H9 (cell line): Measurements from ENCODE around the gene SLC7A14. TPM values are rescaled to one million over a fixed set of nuclear protein-coding genes. Genes with fewer than 3 reads are reported as not detected.
A peak's percentile ranks its signal among the peaks of the same experiment; 100 is the strongest.

Experiments
- DNase-seq: peaks from one replicate; pipeline ENCODE4 v3.0.0-alpha.2; 2017
- H2AFZ ChIP-seq: one replicate; pipeline ENCODE4 v1.6.1; 2013; ENCODE audit warnings: mild to moderate bottlenecking, low read length, control low read depth, moderate library complexity
- H2AK5ac ChIP-seq: 2 replicates; pipeline ENCODE4 v1.6.1; 2013; ENCODE audit warnings: low read length, control low read depth, mixed read lengths; ENCODE audit not compliant: insufficient read length
- H2BK120ac ChIP-seq: one replicate; pipeline ENCODE4 v1.6.1; 2013; ENCODE audit warnings: low read depth, mild to moderate bottlenecking, low read length, control low read depth, inconsistent platforms; ENCODE audit not compliant: poor library complexity, severe bottlenecking
- H2BK12ac ChIP-seq: 2 replicates; pipeline ENCODE4 v1.6.1; 2013; ENCODE audit warnings: low read length, control low read depth, mixed read lengths, low read depth; ENCODE audit not compliant: insufficient read length
- H2BK15ac ChIP-seq: 2 replicates; pipeline ENCODE4 v1.6.1; 2013; ENCODE audit warnings: low read depth, low read length, control low read depth
- H2BK20ac ChIP-seq: one replicate; pipeline ENCODE4 v1.6.1; 2013; ENCODE audit warnings: low read depth, mild to moderate bottlenecking, low read length, control low read depth, inconsistent platforms; ENCODE audit not compliant: poor library complexity, severe bottlenecking
- H2BK5ac ChIP-seq: 2 replicates; pipeline ENCODE4 v1.6.1; 2013; ENCODE audit warnings: low read length, control low read depth, mixed read lengths; ENCODE audit not compliant: insufficient read length
- H3K14ac ChIP-seq: 2 replicates; pipeline ENCODE4 v1.6.1; 2013; ENCODE audit warnings: low read length, control low read depth; ENCODE audit not compliant: insufficient read depth
- H3K18ac ChIP-seq: 2 replicates; pipeline ENCODE4 v1.6.1; 2013; ENCODE audit warnings: low read depth, mild to moderate bottlenecking, mixed read lengths, low read length, control low read depth; ENCODE audit not compliant: insufficient read length
- H3K23ac ChIP-seq: 2 replicates; pipeline ENCODE4 v1.6.1; 2013; ENCODE audit warnings: low read length, control low read depth, mixed read lengths, low read depth; ENCODE audit not compliant: insufficient read length
- H3K23me2 ChIP-seq: 2 replicates; pipeline ENCODE4 v1.6.1; 2013; ENCODE audit warnings: low read depth, mild to moderate bottlenecking, mixed read lengths, low read length, control low read depth; ENCODE audit not compliant: insufficient read length, poor library complexity, severe bottlenecking
- H3K27ac ChIP-seq: 2 replicates; pipeline ENCODE4 v1.5.1; 2013; ENCODE audit warnings: low read length, control low read depth, mixed read lengths, low read depth; ENCODE audit not compliant: insufficient read length
- H3K27me3 ChIP-seq: 2 replicates; pipeline ENCODE4 v1.6.1; 2013; ENCODE audit warnings: low read length, control low read depth, inconsistent platforms; ENCODE audit not compliant: insufficient read depth
- H3K4ac ChIP-seq: 2 replicates; pipeline ENCODE4 v1.6.1; 2013; ENCODE audit warnings: low read depth, mild to moderate bottlenecking, control low read depth, inconsistent platforms, low read length, moderate library complexity
- H3K4me1 ChIP-seq: 2 replicates; pipeline ENCODE4 v1.6.1; 2013; ENCODE audit warnings: low read length, control low read depth, inconsistent platforms; ENCODE audit not compliant: insufficient read depth
- H3K4me2 ChIP-seq: 2 replicates; pipeline ENCODE4 v1.6.1; 2013; ENCODE audit warnings: low read length, control low read depth, mixed read lengths; ENCODE audit not compliant: insufficient read length, insufficient read depth
- H3K56ac ChIP-seq: 2 replicates; pipeline ENCODE4 v1.6.1; 2013; ENCODE audit warnings: low read depth, mild to moderate bottlenecking, mixed read lengths, low read length, control low read depth; ENCODE audit not compliant: insufficient read length
- H3K79me1 ChIP-seq: 2 replicates; pipeline ENCODE4 v1.6.1; 2013; ENCODE audit warnings: low read depth, mild to moderate bottlenecking, moderate library complexity, low read length, control low read depth, inconsistent platforms; ENCODE audit not compliant: insufficient read depth, poor library complexity, severe bottlenecking
- H3K79me2 ChIP-seq: 2 replicates; pipeline ENCODE4 v1.6.1; 2013; ENCODE audit warnings: low read length, control low read depth, inconsistent platforms; ENCODE audit not compliant: insufficient read depth
- H3K9ac ChIP-seq: 2 replicates; pipeline ENCODE4 v1.6.1; 2013; ENCODE audit warnings: low read length, control low read depth, mixed read lengths; ENCODE audit not compliant: insufficient read length; ENCODE audit errors: extremely low read depth
- H3K9me3 ChIP-seq: one replicate; pipeline ENCODE4 v1.6.1; 2013; ENCODE audit warnings: low read depth, low read length, inconsistent platforms; ENCODE audit not compliant: control insufficient read depth
- H3T11ph ChIP-seq: one replicate; pipeline ENCODE4 v1.6.1; 2013; ENCODE audit warnings: mild to moderate bottlenecking, low read length, control low read depth, inconsistent platforms
- H4K20me1 ChIP-seq: one replicate; pipeline ENCODE4 v1.6.1; 2013; ENCODE audit not compliant: control insufficient read depth, insufficient read length, insufficient read depth
- H4K5ac ChIP-seq: 2 replicates; pipeline ENCODE4 v1.6.1; 2013; ENCODE audit warnings: low read depth, mild to moderate bottlenecking, mixed read lengths, low read length, control low read depth; ENCODE audit not compliant: insufficient read length
- H4K8ac ChIP-seq: replicated peaks from 2 replicates; pipeline ENCODE4 v1.6.1; 2013; ENCODE audit warnings: low read length, control low read depth, mixed read lengths, low read depth; ENCODE audit not compliant: insufficient read length
- H4K91ac ChIP-seq: 2 replicates; pipeline ENCODE4 v1.6.1; 2013; ENCODE audit warnings: low read depth, mild to moderate bottlenecking, moderate library complexity, mixed read lengths, low read length, control low read depth; ENCODE audit not compliant: insufficient read length
- H3K27ac Mint-ChIP-seq, 3 experiments: 2 replicates in 2 of 3; 3 replicates in 1 of 3; pipeline ENCODE4 v1.8.0; 2020 to 2021; ENCODE audit warnings: mixed read lengths in 3 of 3, mild to moderate bottlenecking in 1 of 3, moderate library complexity in 1 of 3
- H3K27me3 Mint-ChIP-seq: 2 replicates; pipeline ENCODE4 v1.8.0; 2021; ENCODE audit warnings: low read depth, mild to moderate bottlenecking, moderate library complexity, mixed read lengths
- H3K36me3 Mint-ChIP-seq, 3 experiments: 2 replicates in 2 of 3; 3 replicates in 1 of 3; pipeline ENCODE4 v1.8.0; 2020 to 2021; ENCODE audit warnings: low read depth in 3 of 3, mixed read lengths in 3 of 3; ENCODE audit not compliant: insufficient read depth in 1 of 3
- H3K4me1 Mint-ChIP-seq, 2 experiments: 2 replicates each; pipeline ENCODE4 v1.8.0; 2020; ENCODE audit warnings: mixed read lengths in 2 of 2
- H3K4me3 Mint-ChIP-seq, 2 experiments: 2 replicates in 1 of 2; 3 replicates in 1 of 2; pipeline ENCODE4 v1.8.0; 2020 to 2021; ENCODE audit warnings: mild to moderate bottlenecking in 2 of 2, mixed read lengths in 2 of 2, moderate library complexity in 1 of 2
- H3K9me3 Mint-ChIP-seq, 2 experiments: 2 replicates in 1 of 2; 3 replicates in 1 of 2; pipeline ENCODE4 v1.8.0; 2020; ENCODE audit warnings: mild to moderate bottlenecking in 2 of 2, mixed read lengths in 2 of 2, moderate library complexity in 1 of 2
- WGBS: extraction: QIAGEN DNeasy Blood & Tissue Kit; methylation state at CpG from one replicate; pipeline ENCODE4 v1.1.7; 2013; ENCODE audit warnings: missing lambda C conversion rate, low lambda C conversion rate, mixed read lengths; ENCODE audit not compliant: insufficient read length; ENCODE audit errors: extremely low coverage; 5-methylcytosine and 5-hydroxymethylcytosine counted together
- total RNA-seq: library from RNA; stranded (reverse); gene quantifications from 2 replicates; pipeline ENCODE4 v1.2.1, GENCODE V29; 2021
- TF ChIP-seq, protein P1 (sequence below): fragments of 200-600 bp; sonication (generic); conservative IDR thresholded peaks from 3 replicates; pipeline ENCODE4 v1.8.0; 2021; ENCODE audit warnings: antibody characterized with exemption, mild to moderate bottlenecking

The SLC7A14 gene
- total RNA-seq, 1 experiment from 2014 or later, result 0.42 TPM

DNA sequence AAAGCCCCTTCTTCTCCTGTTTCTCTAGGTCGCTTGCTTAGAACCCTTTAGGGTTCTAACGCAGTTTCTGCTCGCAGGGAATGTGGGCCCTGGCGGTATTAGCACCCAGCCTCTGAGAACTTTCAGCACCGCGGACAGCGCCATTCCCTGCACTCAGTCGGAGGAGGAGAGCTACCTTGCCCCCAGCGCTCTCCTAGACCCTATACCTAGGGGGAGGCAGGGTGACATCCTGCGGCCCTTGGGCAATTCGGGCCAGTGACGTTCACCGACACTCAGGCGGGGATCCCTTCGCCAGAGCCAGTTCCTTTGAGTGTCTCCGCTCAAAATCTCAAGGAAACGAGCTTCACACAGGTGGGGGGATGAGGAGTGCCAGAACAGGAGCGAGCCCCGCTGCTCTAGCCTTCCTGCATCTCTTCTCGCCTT, 1.3 kb downstream of the SLC7A14 start:
- no peak overlapping the region for H2BK15ac ChIP-seq
- H2BK5ac ChIP-seq, result no peak overlapping the region
- peak; percentile 90 for DNase-seq
- peak overlapping the region; percentile 62 to 83 for H3K4me3 Mint-ChIP-seq
- no peaks in the 10 kb centered on the region for H3K9me3 Mint-ChIP-seq
- no peaks in the 10 kb centered on the region for H4K20me1 ChIP-seq
- H2BK120ac ChIP-seq, result no peak overlapping the region
- peaks cover 12% of the 10 kb centered on the region for H3K23me2 ChIP-seq
- no peak overlapping the region for H4K5ac ChIP-seq
- no peak overlapping the region for H3K23ac ChIP-seq
- no peaks in the 10 kb centered on the region for H3K79me1 ChIP-seq
- H2AK5ac ChIP-seq, result no peak overlapping the region
- no peak overlapping the region for H4K91ac ChIP-seq
- H4K8ac ChIP-seq, result no peak overlapping the region
- H2AFZ ChIP-seq, result no peak overlapping the region
- peaks cover 10% of the 10 kb centered on the region; the same call in 1 of the 2 replicates for H3K27me3 ChIP-seq
- H3K18ac ChIP-seq, result no peak overlapping the region
- no peak overlapping the region for H3K9ac ChIP-seq
- no peak overlapping the region for H3K56ac ChIP-seq
- H3T11ph ChIP-seq, result no peak overlapping the region
- H3K9me3 ChIP-seq, result no peaks in the 10 kb centered on the region
- H3K79me2 ChIP-seq, result no peaks in the 10 kb centered on the region
- peaks cover 47% of the 10 kb centered on the region for H3K27me3 Mint-ChIP-seq
- no peak overlapping the region for H3K14ac ChIP-seq
- H3K4me1 ChIP-seq, result no peaks in the 10 kb centered on the region; the same call in 1 of the 2 replicates
- TF ChIP-seq, protein P1, sequence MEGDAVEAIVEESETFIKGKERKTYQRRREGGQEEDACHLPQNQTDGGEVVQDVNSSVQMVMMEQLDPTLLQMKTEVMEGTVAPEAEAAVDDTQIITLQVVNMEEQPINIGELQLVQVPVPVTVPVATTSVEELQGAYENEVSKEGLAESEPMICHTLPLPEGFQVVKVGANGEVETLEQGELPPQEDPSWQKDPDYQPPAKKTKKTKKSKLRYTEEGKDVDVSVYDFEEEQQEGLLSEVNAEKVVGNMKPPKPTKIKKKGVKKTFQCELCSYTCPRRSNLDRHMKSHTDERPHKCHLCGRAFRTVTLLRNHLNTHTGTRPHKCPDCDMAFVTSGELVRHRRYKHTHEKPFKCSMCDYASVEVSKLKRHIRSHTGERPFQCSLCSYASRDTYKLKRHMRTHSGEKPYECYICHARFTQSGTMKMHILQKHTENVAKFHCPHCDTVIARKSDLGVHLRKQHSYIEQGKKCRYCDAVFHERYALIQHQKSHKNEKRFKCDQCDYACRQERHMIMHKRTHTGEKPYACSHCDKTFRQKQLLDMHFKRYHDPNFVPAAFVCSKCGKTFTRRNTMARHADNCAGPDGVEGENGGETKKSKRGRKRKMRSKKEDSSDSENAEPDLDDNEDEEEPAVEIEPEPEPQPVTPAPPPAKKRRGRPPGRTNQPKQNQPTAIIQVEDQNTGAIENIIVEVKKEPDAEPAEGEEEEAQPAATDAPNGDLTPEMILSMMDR, result no peak
- no CpG with 5 or more reads among the region's 20 CpGs for WGBS
- H2BK12ac ChIP-seq, result no peak overlapping the region
- H3K4me1 Mint-ChIP-seq, result peaks cover 7 to 14% of the 10 kb centered on the region in 2 experiments
- no peak overlapping the region for H3K27ac Mint-ChIP-seq
- H2BK20ac ChIP-seq, result no peak overlapping the region
- H3K27ac ChIP-seq, result no peak overlapping the region
- no peaks in the 10 kb centered on the region for H3K36me3 Mint-ChIP-seq
- H3K4me2 ChIP-seq, result peak overlapping the region; percentile 92
- no peak overlapping the region for H3K4ac ChIP-seq
